NCI-H2029 (cell line): ENCODE results near the gene UCMA.

Source experiments
- DNase-seq: peaks from one replicate; lab custom pipeline; 2025; lab: John Stamatoyannopoulos, UW

Gene UCMA

DNA sequence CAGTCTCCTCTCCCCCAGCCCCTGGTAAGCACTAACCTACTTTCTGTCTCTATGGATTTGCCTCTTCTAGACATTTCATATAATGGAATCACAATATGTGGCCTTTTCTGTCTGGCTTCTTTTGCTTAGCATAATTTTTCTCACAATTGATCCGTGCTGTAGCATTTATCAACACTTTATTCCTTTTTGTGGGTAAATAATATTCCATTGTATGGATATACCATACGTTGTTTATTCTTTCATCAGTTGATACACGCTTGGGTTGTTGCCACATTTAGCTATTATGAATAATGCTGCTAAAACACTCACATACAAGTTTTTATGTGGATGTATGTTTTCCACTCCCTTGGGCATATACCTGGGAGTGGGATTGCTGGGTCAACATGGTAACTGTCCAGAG lies 47.0 kb downstream of the UCMA start:
- DNase-seq, result no peak

DNA sequence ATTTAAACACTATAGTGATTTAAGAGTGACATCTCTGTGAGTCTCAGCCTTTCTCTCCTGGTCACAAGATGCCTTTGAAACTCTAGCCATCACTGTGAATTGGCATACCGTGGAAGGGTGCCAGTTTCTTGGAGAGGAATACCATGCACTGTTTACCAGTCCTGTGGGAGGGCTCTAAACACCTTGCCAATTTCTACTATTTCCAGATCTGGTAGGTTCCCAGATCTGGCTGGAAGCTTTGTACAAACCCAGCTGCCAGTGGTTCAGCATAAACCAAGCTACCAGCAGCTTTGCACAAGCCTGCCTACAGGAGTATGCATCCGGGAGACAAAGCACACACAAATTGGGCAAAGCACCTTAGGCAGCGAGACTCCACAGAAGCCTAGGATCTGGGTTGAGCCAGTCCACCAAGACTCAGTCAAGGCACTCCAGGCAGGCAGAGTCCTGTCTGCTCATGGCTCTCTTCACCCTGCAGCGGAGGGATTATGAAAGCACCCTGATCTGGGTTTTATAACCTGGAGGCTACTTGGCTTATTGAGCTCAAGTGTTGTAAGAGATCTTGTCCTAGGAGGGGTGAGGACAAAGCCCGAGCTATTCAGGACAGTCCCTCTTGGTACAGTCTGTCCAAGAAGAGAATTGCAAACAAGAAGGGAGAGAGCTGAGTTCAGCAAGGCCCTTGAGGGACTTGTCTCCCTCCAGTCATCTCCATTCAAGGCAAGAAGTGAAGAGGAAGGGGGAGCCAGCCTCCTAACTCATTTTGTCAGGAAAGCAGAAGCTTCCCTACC lies 49.3 kb downstream of the UCMA start:
- peak; percentile 52 for DNase-seq

DNA sequence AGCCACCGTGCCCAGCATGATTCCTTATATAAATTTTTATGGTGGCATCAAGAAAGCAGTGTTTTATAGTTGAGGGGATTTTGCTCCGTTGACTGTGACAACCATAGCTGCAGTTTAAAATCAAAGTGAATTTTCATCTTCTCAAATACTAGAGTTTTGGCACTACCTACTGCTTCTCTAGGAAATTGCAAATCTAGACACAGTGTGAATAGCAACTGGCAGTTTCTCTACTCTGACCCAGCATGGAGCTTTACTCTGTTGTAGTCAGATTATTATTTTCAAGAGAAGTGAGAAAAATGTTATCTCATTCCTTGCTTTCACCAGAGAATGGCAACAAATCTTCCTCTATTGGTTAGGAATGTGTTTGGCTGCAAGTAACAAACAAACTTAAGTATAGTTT lies 49.9 kb downstream of the UCMA start:
- no peak for DNase-seq

DNA sequence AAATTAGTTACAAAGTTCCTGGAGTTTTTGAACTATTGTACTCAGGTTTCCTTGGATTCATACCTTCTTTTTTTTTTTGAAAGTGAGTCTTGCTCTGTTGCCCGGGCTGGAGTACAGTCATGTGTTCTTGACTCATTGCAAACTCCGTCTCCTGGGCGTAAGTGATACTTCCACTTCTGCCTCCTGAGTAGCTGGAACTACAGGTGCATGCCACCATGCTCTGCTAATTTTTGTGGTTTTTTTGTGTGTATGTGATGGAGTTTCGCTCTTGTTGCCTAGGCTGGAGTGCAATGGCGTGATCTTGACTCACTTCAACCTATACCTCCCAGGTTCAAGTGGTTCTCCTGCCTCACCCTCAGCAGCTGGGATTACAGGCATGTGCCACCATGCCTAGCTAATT lies 50.5 kb downstream of the UCMA start:
- DNase-seq, result no peak

DNA sequence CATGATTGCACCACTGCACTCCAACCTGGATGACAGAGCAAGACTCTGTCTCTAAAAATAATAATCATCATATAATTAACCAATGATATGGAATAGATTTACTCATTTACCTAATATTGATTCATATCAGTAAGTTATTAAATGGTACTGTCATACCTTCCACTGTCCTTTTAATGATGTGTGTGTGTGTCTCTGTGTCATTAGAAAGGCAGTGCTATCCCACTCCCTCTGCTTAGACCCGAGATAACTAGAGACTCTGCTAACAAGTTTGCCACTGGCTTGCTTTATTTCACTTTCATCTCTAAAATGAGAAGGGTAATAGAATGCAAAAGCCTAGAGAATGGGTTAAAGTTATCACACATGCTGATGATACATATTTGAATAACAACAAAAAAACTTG lies 51.8 kb downstream of the UCMA start:
- DNase-seq, result no peak

DNA sequence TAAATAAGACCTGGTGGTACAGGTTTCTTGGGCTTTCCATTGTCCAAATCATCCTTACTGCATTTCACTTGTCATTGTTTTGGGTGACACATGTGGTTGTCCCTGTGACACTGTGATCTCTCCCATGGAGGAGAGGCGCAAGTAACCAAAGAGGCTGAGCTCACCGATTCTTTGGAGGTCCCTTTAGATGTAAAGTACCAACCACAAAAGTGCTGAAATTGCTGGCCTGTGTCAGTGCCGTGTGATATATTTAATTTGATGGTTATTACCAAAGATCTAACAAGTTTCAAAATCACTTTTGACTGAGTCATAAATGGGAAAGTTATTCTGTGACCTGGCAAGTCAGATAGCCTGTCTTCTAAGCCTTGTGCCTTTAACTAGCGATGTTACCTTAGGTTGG lies 53.4 kb downstream of the UCMA start:
- no peak for DNase-seq

DNA sequence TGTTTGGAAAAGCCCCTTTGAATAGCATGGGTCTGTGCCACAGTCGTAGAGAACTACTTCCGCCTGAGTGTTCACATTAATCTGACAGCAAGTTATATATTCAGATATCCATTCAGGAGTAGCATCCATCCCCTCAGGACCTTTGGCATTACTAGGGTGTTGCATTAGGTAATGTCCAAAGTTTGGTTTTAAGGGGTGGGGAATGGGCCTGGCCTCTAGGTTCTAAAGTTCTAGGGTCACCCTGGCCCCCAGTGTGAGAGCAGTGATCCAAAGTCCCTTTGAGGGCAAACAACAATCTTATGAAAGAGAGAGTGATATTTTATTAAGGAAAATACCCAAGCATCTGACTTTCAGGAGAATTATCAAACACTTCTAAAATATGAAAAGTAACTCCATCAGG lies 60.6 kb downstream of the UCMA start:
- no peak for DNase-seq
